Measurements from ENCODE around the gene LNP1.
A peak's percentile ranks its signal among the peaks of the same experiment; 100 is the strongest.
"Not testable (repeated sequence)": the region's sequence is repeated elsewhere in the genome, so short reads cannot be mapped to it uniquely, and the experiment has no call there.

Gene LNP1

GRCh38 chr3:100400780-100401673, at the start of gene LNP1, which contains the start of gene TOMM70:
Gene LNP1 (plus strand): TSS chr3:100401539. CDS start chr3:100429730, 28,191 bp downstream.
Gene TOMM70 (minus strand): TSS chr3:100401089. CDS start chr3:100400949, 140 bp downstream.
- peak; percentile 89 for DNase-seq (ENCODE audit: low spot score)

- DNase-seq (ENCODE audit: low spot score) = not testable (repeated sequence)
These were observed 49.6 kb upstream of the LNP1 start for GRCh38 chr3:100351770-100352169.

DNA sequence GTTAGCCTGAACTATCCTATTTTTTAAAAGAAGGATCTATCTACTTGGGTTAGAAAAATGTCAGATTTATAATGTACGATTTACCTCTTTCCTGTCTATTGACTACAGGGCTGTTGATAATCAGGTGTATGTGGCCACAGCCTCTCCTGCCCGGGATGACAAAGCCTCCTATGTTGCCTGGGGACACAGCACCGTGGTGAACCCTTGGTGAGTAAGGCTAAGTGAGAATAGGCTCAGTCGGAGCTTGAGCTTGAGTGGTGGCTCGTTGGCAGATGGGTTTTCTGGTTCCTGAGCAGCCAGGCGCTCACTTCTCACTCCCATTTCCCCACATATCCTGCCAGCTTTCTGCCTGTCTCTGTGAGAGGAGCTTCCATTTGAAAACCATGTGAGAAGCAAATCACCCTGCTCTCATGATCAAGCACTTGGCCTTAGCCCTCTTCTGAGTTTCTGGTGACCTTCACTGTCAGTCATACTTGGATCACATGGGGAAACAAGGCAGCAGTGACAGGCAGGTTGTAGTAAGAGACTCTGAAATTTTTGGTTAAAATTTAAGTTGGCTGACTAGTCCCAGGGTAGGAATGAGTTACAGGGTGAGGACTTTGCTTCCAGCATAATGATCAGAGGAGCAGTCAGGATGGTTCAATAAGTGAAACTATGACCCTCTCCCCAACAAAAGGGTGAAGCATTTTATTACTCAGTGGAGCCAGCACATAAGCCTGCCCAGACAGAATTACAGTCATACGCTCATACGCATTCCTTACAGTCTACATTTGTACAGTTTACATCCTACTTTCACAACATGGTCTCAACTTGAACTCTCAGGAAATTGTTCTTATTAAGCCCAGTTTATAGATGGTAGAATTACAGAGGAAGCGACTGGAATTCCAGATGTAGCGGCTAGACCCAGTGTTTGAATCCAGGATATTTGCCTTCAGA, 48.8 kb upstream of the LNP1 start:
- DNase-seq (ENCODE audit: low spot score) = no peak

DNA sequence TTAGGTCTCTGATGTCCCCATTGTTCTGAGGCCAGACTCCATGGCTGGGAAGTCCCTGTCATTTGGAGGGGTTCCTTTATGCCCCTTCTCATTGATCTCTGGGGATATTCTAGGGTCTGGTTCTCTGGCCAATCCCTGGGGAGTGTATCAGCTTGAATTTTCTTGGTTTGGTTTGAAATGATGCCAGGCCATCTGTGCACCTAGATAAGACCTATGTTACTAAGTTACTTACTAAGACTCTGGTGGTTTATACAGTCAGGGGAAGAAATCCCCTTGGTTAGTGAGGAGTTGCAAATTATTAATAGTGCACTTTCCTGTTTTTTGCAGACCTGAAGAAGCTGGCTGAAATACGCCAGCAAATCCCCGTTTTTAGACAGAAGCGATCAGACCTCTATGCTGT, 46.5 kb upstream of the LNP1 start:
- no peak for DNase-seq (ENCODE audit: low spot score)

DNA sequence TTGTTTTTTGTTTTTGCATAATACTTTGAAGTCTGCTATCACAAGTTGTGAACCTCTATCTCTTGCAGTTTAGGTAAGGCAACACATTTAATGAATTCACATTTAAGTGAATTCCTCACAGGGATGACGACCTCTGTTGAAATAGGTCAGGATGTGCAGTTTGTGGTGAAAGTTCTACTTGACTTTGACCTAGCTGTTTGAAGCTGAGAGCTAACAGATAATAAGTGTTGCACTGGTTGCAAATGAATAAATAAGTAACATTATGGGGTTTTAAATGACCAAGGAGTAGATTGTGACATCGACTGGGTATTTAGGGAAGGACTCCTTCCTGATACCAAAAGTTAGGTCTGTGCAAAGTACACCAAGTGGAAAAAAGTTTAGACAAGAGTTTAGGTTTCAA, 42.9 kb upstream of the LNP1 start:
- no peak for DNase-seq (ENCODE audit: low spot score)

DNA sequence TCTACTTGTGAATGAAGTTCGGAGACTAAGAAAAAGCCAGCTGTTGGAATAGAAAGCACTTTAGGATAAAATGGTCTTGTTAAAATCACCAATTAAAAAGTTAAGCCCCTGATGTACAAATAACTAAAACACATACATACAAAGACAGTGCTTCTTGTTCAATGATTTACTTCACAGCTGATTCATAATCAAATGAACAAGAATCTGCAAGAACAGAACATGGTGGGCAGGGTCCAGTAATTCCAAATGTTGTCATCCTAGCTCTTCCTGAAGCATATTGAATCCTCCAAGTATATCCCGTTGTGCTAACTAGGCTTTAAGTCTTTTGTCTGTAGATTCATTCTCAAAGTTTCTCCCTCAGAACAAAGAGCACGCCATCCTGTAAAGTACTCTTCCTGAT, 42.3 kb upstream of the LNP1 start:
- DNase-seq (ENCODE audit: low spot score) = no peak

GRCh38 chr3:100360757-100361496, 40.4 kb upstream of the LNP1 start:
- DNase-seq (ENCODE audit: low spot score) = no peak

- DNase-seq (ENCODE audit: low spot score) = no peak
These were observed 39.4 kb upstream of the LNP1 start for GRCh38 chr3:100361897-100362296.

- no peak for DNase-seq (ENCODE audit: low spot score)
These were observed 36.9 kb upstream of the LNP1 start for GRCh38 chr3:100364421-100364820.

- no peak for DNase-seq (ENCODE audit: low spot score)
These were observed 34.9 kb upstream of the LNP1 start for GRCh38 chr3:100366424-100366823.

GRCh38 chr3:100368441-100368840, 32.9 kb upstream of the LNP1 start:
- no peak for DNase-seq (ENCODE audit: low spot score)

GRCh38 chr3:100370756-100371155, 30.6 kb upstream of the LNP1 start:
- no peak for DNase-seq (ENCODE audit: low spot score)

- DNase-seq (ENCODE audit: low spot score) = no peak
These were observed 26.8 kb upstream of the LNP1 start for GRCh38 chr3:100374521-100374920.

DNA sequence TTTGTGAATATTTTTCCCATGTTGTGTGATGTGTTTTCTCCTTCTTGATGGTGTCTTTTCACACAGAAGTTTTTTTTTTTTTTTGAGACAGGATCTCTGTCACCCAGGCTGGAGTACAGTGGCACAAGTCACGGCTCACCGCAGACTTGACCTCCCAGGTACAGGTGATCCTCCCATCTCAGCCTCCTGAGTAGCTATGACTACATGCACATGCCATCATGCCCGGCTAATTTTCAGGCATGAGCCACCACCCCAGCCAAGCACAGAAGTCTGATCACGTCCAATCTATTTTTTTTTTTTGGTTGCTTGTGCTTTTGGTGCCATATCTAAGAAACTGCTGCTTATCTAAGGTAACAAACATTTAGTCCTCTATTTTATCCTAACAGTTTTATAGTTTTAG, 25.0 kb upstream of the LNP1 start:
- DNase-seq (ENCODE audit: low spot score) = no peak

GRCh38 chr3:100384733-100385525, 16.4 kb upstream of the LNP1 start:
- DNase-seq (ENCODE audit: low spot score) = peak; percentile 41

DNA sequence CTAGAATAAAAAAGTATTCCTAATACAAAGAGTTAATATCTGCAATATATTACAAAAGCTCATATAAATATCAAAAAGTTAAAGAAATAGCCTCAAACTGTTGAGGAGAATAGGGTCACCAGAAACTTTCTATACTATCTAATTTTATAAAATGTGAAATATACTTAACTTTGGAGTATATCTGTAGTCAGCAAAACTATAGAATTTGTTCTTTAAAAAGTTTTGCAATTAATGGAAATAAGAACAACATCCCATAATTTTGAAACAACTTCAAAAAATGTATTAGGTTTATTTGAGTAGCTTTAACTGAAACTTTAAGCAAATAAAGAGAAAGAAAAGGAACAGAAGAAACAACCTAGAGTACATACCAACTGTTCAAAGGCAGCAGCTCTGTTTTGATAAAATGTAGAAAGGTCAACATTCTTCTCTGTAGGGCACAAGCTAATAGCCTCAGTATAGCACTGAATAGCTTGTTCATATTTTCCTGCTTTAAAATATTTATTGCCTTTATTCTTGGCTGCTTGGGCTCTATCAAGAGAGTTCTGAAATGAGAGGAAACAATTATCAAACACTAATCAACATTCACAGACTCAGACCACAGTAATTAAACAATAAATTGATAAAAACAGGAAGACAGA, 14.8 kb upstream of the LNP1 start:
- no peak for DNase-seq (ENCODE audit: low spot score)

DNA sequence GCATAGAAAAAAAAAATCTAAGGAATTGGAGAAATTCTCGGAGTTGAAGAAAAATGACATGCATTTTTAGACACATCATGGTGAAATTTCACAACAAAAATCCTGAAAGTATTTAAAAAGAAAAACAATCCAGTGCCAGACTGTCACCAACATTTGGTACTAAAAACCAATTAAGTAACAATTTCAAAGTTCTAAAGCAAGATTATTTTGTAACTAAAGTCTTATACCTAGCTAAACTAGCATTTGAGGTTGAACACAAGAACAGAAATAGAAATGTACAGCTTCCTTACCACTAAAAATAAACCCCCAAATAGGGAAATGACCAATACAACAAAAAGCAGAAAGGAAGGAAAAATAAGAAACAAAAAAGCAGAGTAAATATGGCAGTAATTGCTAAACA, 12.3 kb upstream of the LNP1 start:
- no peak for DNase-seq (ENCODE audit: low spot score)

DNA sequence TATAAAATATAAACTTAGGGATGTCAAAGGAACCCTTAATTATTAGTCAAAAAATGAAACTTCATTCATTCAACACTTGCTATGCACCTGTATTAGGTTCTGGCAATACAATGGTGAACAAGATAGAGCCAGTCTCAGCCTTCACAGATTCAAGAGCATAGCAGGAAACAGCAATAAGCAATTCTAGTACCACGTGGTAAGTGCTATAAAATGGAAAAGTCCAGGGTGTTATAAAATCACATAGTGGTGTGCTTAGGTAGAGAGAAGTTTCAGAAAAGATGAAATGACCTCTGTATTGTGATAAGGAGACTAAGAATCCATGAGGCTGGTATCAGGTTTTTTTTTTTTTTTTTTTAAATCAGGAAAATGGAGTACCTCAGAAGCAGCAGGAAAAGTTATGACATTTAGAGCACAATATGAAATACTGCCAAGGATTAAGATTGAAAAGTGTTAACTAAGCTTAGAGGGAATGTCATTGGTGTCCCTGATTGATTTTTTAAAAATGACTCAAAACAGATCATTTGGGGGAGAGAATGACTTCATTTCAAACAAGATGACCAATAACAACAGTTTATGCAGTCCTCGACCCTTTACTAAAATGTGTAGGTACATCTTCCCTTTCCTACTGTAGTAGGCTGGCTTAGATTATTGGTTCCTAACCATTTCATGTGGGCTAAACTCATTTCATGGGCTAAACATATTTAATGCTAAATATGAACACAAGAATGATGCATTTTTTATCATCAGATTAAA, 5.5 kb upstream of the LNP1 start:
- DNase-seq (ENCODE audit: low spot score) = no peak

- no peak for DNase-seq (ENCODE audit: low spot score)
These were observed 4.4 kb upstream of the LNP1 start for GRCh38 chr3:100396967-100397366.

All from AG08396 (cell line).